Measurements from ENCODE around the gene RHBDL1. TPM values are rescaled to one million over a fixed set of nuclear protein-coding genes. Genes with fewer than 3 reads are reported as not detected.

Gene RHBDL1
- total RNA-seq: 1 to 10 TPM; 2.9 to 4.2 (median 4.2) TPM
- total RNA-seq (2013): 0.68 TPM

GRCh38 chr16:674968-675883 is at the start of gene RHBDL1:
Gene RHBDL1, plus strand, starts transcription at chr16:675671. Its CDS starts 120 bp downstream, at chr16:675791.
- H3K27ac ChIP-seq (ENCODE audit: low read length): no peak within 1 kb of the TSS
- Mint-ChIP-seq H3K36me3 (no peaks in the 10 kb centered on the region), H3K4me1 (peaks cover 0 to 14% of the 10 kb centered on the region in 2 donors), H3K27ac (no peak within 1 kb of the TSS), H3K27me3 (ENCODE audit: low read depth in 2 of 2) (no peaks in the 10 kb centered on the region), H3K9me3 (no peaks in the 10 kb centered on the region), H3K4me3 (peak within 1 kb of the TSS; percentile 25)
- WGBS (ENCODE audit: insufficient coverage): 9% methylated on average over 73 of the region's 73 CpGs
- H3K27me3 ChIP-seq (ENCODE audit: control insufficient read depth, insufficient read depth, low read length): peaks cover 3% of the 10 kb centered on the region
- H3K9me3 ChIP-seq (ENCODE audit: control insufficient read depth, insufficient read depth, low read length): no peaks in the 10 kb centered on the region
- no peak for TF ChIP-seq CTCF (IDR thresholded peaks at IDR 0.05)
- ATAC-seq (no peak), DNase-seq (peak in 1 of 2 donors; percentile 38)
- H3K4me1 ChIP-seq (ENCODE audit: control insufficient read depth, insufficient read depth, low read length): peaks cover 29% of the 10 kb centered on the region
- intact Hi-C loops (cut with micrococcal nuclease): no loop called here
- H3K36me3 ChIP-seq (ENCODE audit: control insufficient read depth, insufficient read depth, low read length): peaks cover 24% of the 10 kb centered on the region
- H3K4me3 ChIP-seq (ENCODE audit: low read length): no peak within 1 kb of the TSS

- Mint-ChIP-seq H3K27me3 (ENCODE audit: low read depth in 2 of 2) (no peaks in the 10 kb centered on the region), H3K27ac (no peak overlapping the region), H3K4me3 (no peak overlapping the region), H3K36me3 (no peaks in the 10 kb centered on the region), H3K9me3 (no peaks in the 10 kb centered on the region), H3K4me1 (no peaks in the 10 kb centered on the region)
- TF ChIP-seq CTCF (IDR thresholded peaks at IDR 0.05): no peak
- DNase-seq: no peak
- Histone ChIP-seq H3K9me3 (ENCODE audit: control insufficient read depth, insufficient read depth, low read length) (no peaks in the 10 kb centered on the region), H3K4me1 (ENCODE audit: control insufficient read depth, insufficient read depth, low read length) (no peaks in the 10 kb centered on the region), H3K4me3 (ENCODE audit: low read length) (no peak overlapping the region), H3K27me3 (ENCODE audit: control insufficient read depth, insufficient read depth, low read length) (no peaks in the 10 kb centered on the region), H3K36me3 (ENCODE audit: control insufficient read depth, insufficient read depth, low read length) (peaks cover 9% of the 10 kb centered on the region), H3K27ac (ENCODE audit: low read length) (no peak overlapping the region)
- ATAC-seq: no peak
- WGBS (ENCODE audit: insufficient coverage): 96% methylated on average over 35 of the region's 35 CpGs
- intact Hi-C loops (cut with micrococcal nuclease): no loop called here
Measured at GRCh38 chr16:625977-626765, 49.3 kb upstream of the RHBDL1 start.

- Histone ChIP-seq H3K27me3 (ENCODE audit: control insufficient read depth, insufficient read depth, low read length) (no peaks in the 10 kb centered on the region), H3K36me3 (ENCODE audit: control insufficient read depth, insufficient read depth, low read length) (peaks cover 9% of the 10 kb centered on the region), H3K9me3 (ENCODE audit: control insufficient read depth, insufficient read depth, low read length) (no peaks in the 10 kb centered on the region), H3K4me1 (ENCODE audit: control insufficient read depth, insufficient read depth, low read length) (no peaks in the 10 kb centered on the region), H3K4me3 (ENCODE audit: low read length) (no peak overlapping the region), H3K27ac (ENCODE audit: low read length) (no peak overlapping the region)
- intact Hi-C loops (cut with micrococcal nuclease): no loop called here
- Mint-ChIP-seq H3K36me3 (no peaks in the 10 kb centered on the region), H3K27me3 (ENCODE audit: low read depth in 2 of 2) (no peaks in the 10 kb centered on the region), H3K9me3 (no peaks in the 10 kb centered on the region), H3K27ac (no peak overlapping the region), H3K4me3 (no peak overlapping the region), H3K4me1 (no peaks in the 10 kb centered on the region)
- DNase-seq: no peak
- 93% methylated on average over 29 of the region's 29 CpGs for WGBS (ENCODE audit: insufficient coverage)
- no peak for ATAC-seq
- no peak for TF ChIP-seq CTCF (IDR thresholded peaks at IDR 0.05)
Measured at GRCh38 chr16:626787-627453, 48.6 kb upstream of the RHBDL1 start.

Data from natural killer cell (primary cell).